ENCODE measurements around the gene KASH5. TPM values are rescaled to one million over a fixed set of nuclear protein-coding genes. Genes with fewer than 3 reads are reported as not detected.

The KASH5 gene
- total and polyA plus RNA-seq, 11 donors: not detected

DNA sequence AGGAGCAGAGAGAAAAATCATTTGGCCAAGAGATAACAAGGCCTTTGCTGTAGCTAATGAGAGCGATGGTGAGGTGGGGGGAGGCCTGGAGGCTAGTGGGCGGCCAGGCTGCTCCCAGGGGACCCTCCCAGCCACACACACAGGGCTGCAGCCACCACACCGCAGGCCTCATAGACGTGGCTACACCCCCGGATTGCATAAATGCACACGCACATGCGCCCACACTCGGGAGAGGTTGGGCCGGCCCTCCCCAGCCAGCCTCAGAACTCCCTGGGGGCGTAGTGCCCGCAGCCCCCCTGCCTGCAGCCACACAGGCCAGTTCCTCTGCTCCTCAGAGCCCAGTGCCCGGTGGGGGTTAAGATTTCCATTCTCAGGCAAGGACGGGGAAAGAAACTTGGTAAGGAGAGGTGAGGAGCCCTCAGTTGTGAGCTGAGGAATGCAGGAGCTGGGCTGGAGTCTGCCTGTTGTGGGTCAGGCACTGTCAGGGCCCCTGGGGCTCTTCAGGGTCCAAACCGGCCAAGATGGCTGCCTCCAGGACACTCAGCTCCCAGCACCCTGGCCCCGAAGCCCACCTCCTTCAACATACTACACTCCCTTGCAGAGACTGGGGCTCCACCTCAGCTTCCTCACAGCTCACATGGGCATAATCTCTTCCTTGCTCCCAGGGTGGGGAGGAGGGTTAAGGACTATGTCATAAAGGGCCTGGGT lies 27.2 kb downstream of the KASH5 start:
- ATAC-seq: no peak
- no peaks in the 10 kb centered on the region for H3K9me3 ChIP-seq
- H3K27me3 ChIP-seq: peaks cover 10 to 57% (median 18%) of the 10 kb centered on the region in 9 donors
- WGBS, 4 donors: 55 to 69% (median 59%) methylated on average over 7 to 15 of the region's 15 CpGs
- DNase-seq: no peak
- H3K4me3 ChIP-seq: no peak overlapping the region
- H3K27ac ChIP-seq: no peak overlapping the region
- TF ChIP-seq, protein P1, sequence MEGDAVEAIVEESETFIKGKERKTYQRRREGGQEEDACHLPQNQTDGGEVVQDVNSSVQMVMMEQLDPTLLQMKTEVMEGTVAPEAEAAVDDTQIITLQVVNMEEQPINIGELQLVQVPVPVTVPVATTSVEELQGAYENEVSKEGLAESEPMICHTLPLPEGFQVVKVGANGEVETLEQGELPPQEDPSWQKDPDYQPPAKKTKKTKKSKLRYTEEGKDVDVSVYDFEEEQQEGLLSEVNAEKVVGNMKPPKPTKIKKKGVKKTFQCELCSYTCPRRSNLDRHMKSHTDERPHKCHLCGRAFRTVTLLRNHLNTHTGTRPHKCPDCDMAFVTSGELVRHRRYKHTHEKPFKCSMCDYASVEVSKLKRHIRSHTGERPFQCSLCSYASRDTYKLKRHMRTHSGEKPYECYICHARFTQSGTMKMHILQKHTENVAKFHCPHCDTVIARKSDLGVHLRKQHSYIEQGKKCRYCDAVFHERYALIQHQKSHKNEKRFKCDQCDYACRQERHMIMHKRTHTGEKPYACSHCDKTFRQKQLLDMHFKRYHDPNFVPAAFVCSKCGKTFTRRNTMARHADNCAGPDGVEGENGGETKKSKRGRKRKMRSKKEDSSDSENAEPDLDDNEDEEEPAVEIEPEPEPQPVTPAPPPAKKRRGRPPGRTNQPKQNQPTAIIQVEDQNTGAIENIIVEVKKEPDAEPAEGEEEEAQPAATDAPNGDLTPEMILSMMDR (IDR thresholded peaks at IDR 0.05): no peak
- TF ChIP-seq POLR2A (IDR thresholded peaks at IDR 0.05): no peak
- H3K4me1 ChIP-seq: no peaks in the 10 kb centered on the region
- H3K36me3 ChIP-seq: no peaks in the 10 kb centered on the region
- intact Hi-C loops (cut with DNase I): no loop called here

DNA sequence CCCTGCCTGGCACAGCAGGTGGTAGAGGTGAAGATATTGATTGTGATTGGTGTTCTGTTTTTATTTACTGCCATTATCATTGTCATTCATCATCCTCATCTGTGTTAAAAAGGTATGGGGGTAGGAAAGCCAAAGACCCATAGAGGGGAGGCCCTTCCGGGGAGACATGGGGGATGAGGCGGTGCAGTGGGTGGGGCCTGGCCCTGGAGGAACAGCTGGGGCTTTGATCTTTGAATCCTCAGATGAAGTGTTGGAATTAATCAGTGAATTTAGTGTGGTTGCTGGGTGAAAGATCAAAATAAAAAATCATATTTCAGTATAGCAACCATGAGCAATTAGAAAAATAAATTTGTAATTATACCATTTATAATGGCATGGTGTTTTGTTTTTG lies 27.8 kb downstream of the KASH5 start:
- peaks cover 10 to 61% (median 23%) of the 10 kb centered on the region in 9 donors for H3K27me3 ChIP-seq
- H3K27ac ChIP-seq: no peak overlapping the region
- TF ChIP-seq POLR2A (IDR thresholded peaks at IDR 0.05): no peak
- TF ChIP-seq, protein P1 (IDR thresholded peaks at IDR 0.05): no peak
- H3K9me3 ChIP-seq: no peaks in the 10 kb centered on the region
- 83 to 90% (median 84%) methylated on average over 2 of the region's 2 CpGs for WGBS, 4 donors
- H3K36me3 ChIP-seq: no peaks in the 10 kb centered on the region
- intact Hi-C loops (cut with DNase I): no loop called here
- no peak overlapping the region for H3K4me3 ChIP-seq
- DNase-seq (no peak), ATAC-seq (no peak)
- peaks cover 0 to 3% (median under 1%) of the 10 kb centered on the region in 12 donors for H3K4me1 ChIP-seq

DNA sequence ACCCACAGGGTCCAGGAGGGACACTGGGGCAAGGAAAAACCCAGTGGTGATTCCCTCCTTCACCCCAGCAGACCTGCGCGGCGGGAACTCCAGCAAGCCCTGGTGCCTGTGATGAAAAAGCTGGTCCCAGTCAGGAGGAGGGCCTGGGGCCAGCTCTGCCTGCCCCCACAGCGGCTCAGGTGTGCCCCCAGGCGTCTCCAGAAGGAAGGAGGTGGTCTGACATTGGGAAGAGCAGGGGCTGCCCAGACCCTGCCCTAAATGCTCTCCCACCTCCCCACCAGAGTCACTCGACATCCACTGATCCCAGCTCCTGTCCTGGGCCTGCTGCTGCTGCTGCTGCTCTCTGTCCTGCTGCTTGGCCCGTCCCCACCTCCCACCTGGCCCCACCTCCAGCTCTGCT lies 29.0 kb downstream of the KASH5 start:
- Histone ChIP-seq H3K27ac (no peak overlapping the region), H3K4me1 (peaks cover 0 to 16% (median 9%) of the 10 kb centered on the region in 12 donors), H3K9me3 (no peaks in the 10 kb centered on the region), H3K27me3 (peaks cover 19 to 72% (median 36%) of the 10 kb centered on the region in 9 donors), H3K4me3 (no peak overlapping the region), H3K36me3 (no peaks in the 10 kb centered on the region)
- DNase-seq (no peak), ATAC-seq (no peak)
- WGBS, 4 donors: 40 to 80% (median 56%) methylated on average over 2 to 7 of the region's 7 CpGs
- TF ChIP-seq, protein P1 (IDR thresholded peaks at IDR 0.05): no peak
- no peak for TF ChIP-seq POLR2A (IDR thresholded peaks at IDR 0.05)
- intact Hi-C loops (cut with DNase I): no loop called here

DNA sequence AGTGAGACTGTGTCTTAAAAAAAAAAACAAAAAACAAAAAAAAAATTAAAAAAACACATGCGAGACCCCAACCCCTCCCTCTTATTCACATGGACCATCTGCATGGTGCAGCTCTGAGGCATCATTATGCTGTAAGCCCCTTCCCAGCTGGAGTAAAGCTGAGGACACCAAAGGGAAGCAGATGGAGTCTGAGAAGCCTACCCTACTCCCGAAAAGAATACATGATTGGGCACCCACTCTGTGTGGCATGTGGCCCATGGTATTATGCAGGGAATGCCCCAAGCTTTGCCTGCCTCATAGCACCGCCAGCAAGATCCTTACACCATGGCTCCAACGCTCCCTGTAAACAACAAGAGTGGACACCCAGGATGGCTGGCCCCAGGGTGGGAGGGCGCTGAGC lies 30.5 kb downstream of the KASH5 start:
- TF ChIP-seq POLR2A (IDR thresholded peaks at IDR 0.05): no peak
- TF ChIP-seq, protein P1 (IDR thresholded peaks at IDR 0.05): no peak
- intact Hi-C loops (cut with DNase I): no loop called here

More for the DNA sequence above, 30.5 kb downstream of the KASH5 start:
- Histone ChIP-seq H3K27me3 (peaks cover 29 to 86% (median 50%) of the 10 kb centered on the region in 9 donors), H3K9me3 (no peaks in the 10 kb centered on the region), H3K36me3 (no peaks in the 10 kb centered on the region), H3K4me1 (peaks cover 0 to 30% (median 23%) of the 10 kb centered on the region in 12 donors), H3K27ac (no peak overlapping the region), H3K4me3 (no peak overlapping the region)
- DNase-seq: no peak
- ATAC-seq: no peak
- WGBS, 4 donors: 84 to 92% (median 88%) methylated on average over 5 of the region's 5 CpGs
